ENCODE measurements around the gene ALG14. TPM values are rescaled to one million over a fixed set of nuclear protein-coding genes. Genes with fewer than 3 reads are reported as not detected.

Gene ALG14
- polyA plus RNA-seq, 1 donor from 2014 or later, result 2.6 TPM

DNA sequence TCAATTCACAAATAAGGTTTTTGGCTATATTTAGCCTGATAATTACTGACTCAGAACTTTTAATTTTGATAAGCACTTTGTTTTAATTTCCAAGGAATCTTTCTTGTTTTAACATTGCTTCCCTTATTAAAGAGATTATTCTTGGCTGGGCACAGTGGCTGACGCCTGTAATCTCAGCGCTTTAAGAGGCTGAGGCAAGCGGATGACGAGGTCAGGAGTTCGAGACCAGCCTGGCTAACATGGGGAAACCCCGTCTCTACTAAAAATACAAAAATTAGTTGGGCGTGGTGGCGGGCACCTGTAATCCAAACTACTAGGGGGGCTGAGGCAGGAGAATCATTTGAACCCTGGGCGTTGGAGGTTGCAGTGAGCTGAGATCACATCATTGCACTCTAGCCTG lies 13.8 kb downstream of the ALG14 start:
- no peak overlapping the region for H3K4me2 ChIP-seq (ENCODE audit: low read length)
- no peak for TF ChIP-seq EZH2 (IDR thresholded peaks at IDR 0.05; ENCODE audit: borderline replicate concordance, insufficient read depth, low read length, poor library complexity, severe bottlenecking)
- TF ChIP-seq POLR2AphosphoS5 (IDR thresholded peaks at IDR 0.05), result no peak
- TF ChIP-seq, protein P1, sequence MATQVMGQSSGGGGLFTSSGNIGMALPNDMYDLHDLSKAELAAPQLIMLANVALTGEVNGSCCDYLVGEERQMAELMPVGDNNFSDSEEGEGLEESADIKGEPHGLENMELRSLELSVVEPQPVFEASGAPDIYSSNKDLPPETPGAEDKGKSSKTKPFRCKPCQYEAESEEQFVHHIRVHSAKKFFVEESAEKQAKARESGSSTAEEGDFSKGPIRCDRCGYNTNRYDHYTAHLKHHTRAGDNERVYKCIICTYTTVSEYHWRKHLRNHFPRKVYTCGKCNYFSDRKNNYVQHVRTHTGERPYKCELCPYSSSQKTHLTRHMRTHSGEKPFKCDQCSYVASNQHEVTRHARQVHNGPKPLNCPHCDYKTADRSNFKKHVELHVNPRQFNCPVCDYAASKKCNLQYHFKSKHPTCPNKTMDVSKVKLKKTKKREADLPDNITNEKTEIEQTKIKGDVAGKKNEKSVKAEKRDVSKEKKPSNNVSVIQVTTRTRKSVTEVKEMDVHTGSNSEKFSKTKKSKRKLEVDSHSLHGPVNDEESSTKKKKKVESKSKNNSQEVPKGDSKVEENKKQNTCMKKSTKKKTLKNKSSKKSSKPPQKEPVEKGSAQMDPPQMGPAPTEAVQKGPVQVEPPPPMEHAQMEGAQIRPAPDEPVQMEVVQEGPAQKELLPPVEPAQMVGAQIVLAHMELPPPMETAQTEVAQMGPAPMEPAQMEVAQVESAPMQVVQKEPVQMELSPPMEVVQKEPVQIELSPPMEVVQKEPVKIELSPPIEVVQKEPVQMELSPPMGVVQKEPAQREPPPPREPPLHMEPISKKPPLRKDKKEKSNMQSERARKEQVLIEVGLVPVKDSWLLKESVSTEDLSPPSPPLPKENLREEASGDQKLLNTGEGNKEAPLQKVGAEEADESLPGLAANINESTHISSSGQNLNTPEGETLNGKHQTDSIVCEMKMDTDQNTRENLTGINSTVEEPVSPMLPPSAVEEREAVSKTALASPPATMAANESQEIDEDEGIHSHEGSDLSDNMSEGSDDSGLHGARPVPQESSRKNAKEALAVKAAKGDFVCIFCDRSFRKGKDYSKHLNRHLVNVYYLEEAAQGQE (IDR thresholded peaks at IDR 0.05; ENCODE audit: borderline replicate concordance), result no peak
- TF ChIP-seq EP300 (conservative IDR thresholded peaks at IDR 0.05; ENCODE audit: poor library complexity, severe bottlenecking), result no peak
- no peak for TF ChIP-seq CTCF (IDR thresholded peaks at IDR 0.05; ENCODE audit: poor library complexity, severe bottlenecking)
- TF ChIP-seq SMC3 (conservative IDR thresholded peaks at IDR 0.05; ENCODE audit: poor library complexity), result no peak
- no peak for TF ChIP-seq TAF1 (IDR thresholded peaks at IDR 0.05; ENCODE audit: low read depth)
- TF ChIP-seq MXI1 (conservative IDR thresholded peaks at IDR 0.05; ENCODE audit: poor library complexity, severe bottlenecking), result no peak
- TF ChIP-seq RAD21 (conservative IDR thresholded peaks at IDR 0.05), result no peak
- no peak overlapping the region for H3K27ac ChIP-seq (ENCODE audit: low read length)
- H4K20me1 ChIP-seq (ENCODE audit: insufficient read depth), result no peaks in the 10 kb centered on the region
- H3K9me2 ChIP-seq (ENCODE audit: insufficient read depth, low read length), result no peaks in the 10 kb centered on the region
- H3K36me3 ChIP-seq (ENCODE audit: insufficient read depth, low read length), result no peaks in the 10 kb centered on the region
- H3K4me3 ChIP-seq (ENCODE audit: low read length), result no peak overlapping the region
- no peaks in the 10 kb centered on the region for H3F3A ChIP-seq (ENCODE audit: insufficient read depth, low read length, poor library complexity, severe bottlenecking)
- H3K9ac ChIP-seq (ENCODE audit: low read length), result no peak overlapping the region
- H3K9me3 ChIP-seq (ENCODE audit: low read length), result no peaks in the 10 kb centered on the region
- H3K27me3 ChIP-seq (ENCODE audit: insufficient read depth, low read depth, low read length), result no peaks in the 10 kb centered on the region
- no peaks in the 10 kb centered on the region for H3K79me2 ChIP-seq (replicated peaks; ENCODE audit: insufficient read depth, low read length)
- H2AFZ ChIP-seq (ENCODE audit: low read depth, low read length), result no peak overlapping the region

DNA sequence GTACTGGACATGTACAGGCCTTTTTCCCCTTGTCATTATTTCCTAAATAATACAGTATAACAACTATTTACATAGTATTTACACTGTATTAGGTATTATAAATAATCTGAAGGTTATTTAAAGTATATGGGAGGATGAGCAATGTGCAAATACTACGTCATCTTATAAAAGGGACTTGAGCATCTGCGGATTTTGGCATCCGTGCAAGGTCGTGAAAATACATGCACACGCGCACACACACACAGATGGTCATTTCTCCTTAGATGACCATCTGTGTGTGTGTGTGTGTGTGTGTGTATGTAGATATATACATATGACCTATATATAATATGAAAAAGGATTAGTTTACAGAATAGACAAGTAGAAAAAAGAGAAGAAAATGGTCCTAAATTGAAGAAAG lies 15.4 kb downstream of the ALG14 start:
- Histone ChIP-seq H3K4me3 (ENCODE audit: low read length) (no peak overlapping the region), H3K9me2 (ENCODE audit: insufficient read depth, low read length) (no peaks in the 10 kb centered on the region), H3K79me2 (replicated peaks; ENCODE audit: insufficient read depth, low read length) (no peaks in the 10 kb centered on the region), H4K20me1 (ENCODE audit: insufficient read depth) (no peaks in the 10 kb centered on the region), H2AFZ (ENCODE audit: low read depth, low read length) (no peak overlapping the region), H3K36me3 (ENCODE audit: insufficient read depth, low read length) (no peaks in the 10 kb centered on the region), H3K9me3 (ENCODE audit: low read length) (no peaks in the 10 kb centered on the region), H3F3A (ENCODE audit: insufficient read depth, low read length, poor library complexity, severe bottlenecking) (no peaks in the 10 kb centered on the region), H3K4me2 (ENCODE audit: low read length) (no peak overlapping the region), H3K27ac (ENCODE audit: low read length) (no peak overlapping the region), H3K9ac (ENCODE audit: low read length) (no peak overlapping the region), H3K27me3 (ENCODE audit: insufficient read depth, low read depth, low read length) (no peaks in the 10 kb centered on the region)
- TF ChIP-seq TAF1 (IDR thresholded peaks at IDR 0.05; ENCODE audit: low read depth) (no peak), SMC3 (conservative IDR thresholded peaks at IDR 0.05; ENCODE audit: poor library complexity) (no peak), EZH2 (IDR thresholded peaks at IDR 0.05; ENCODE audit: borderline replicate concordance, insufficient read depth, low read length, poor library complexity, severe bottlenecking) (no peak), POLR2AphosphoS5 (IDR thresholded peaks at IDR 0.05) (no peak), EP300 (conservative IDR thresholded peaks at IDR 0.05; ENCODE audit: poor library complexity, severe bottlenecking) (no peak), MXI1 (conservative IDR thresholded peaks at IDR 0.05; ENCODE audit: poor library complexity, severe bottlenecking) (no peak), CTCF (IDR thresholded peaks at IDR 0.05; ENCODE audit: poor library complexity, severe bottlenecking) (no peak), RAD21 (conservative IDR thresholded peaks at IDR 0.05) (no peak)

Data from neural cell (in vitro differentiated cells).